OCI-LY7 (cell line): ENCODE measurements around the gene STMN3.

ENCODE experiments used
- EZH2phosphoT487 ChIP-seq: fragments of 200-600 bp; sonication (generic); IDR thresholded peaks from 2 replicates; pipeline ENCODE4 v1.6.1; 2018; ENCODE audit warnings: low read depth, borderline replicate concordance, mild to moderate bottlenecking, mixed run types, antibody characterized with exemption, low read length, moderate library complexity, mixed read lengths
- TF ChIP-seq, protein P1 (sequence below): fragments of 200-600 bp; sonication (generic); conservative IDR thresholded peaks from 2 replicates; pipeline ENCODE4 v1.5.1; 2014; ENCODE audit warnings: mild to moderate bottlenecking, antibody characterized with exemption, low read length, moderate library complexity, mixed read lengths

DNA sequence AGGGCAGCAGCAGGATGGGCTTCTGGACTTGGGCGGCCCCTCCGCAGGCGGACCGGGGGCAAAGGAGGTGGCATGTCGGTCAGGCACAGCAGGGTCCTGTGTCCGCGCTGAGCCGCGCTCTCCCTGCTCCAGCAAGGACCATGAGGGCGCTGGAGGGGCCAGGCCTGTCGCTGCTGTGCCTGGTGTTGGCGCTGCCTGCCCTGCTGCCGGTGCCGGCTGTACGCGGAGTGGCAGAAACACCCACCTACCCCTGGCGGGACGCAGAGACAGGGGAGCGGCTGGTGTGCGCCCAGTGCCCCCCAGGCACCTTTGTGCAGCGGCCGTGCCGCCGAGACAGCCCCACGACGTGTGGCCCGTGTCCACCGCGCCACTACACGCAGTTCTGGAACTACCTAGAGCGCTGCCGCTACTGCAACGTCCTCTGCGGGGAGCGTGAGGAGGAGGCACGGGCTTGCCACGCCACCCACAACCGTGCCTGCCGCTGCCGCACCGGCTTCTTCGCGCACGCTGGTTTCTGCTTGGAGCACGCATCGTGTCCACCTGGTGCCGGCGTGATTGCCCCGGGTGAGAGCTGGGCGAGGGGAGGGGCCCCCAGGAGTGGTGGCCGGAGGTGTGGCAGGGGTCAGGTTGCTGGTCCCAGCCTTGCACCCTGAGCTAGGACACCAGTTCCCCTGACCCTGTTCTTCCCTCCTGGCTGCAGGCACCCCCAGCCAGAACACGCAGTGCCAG is 43.6 kb upstream of the STMN3 start, which contains the start of gene TNFRSF6B:
- TF ChIP-seq, protein P1, sequence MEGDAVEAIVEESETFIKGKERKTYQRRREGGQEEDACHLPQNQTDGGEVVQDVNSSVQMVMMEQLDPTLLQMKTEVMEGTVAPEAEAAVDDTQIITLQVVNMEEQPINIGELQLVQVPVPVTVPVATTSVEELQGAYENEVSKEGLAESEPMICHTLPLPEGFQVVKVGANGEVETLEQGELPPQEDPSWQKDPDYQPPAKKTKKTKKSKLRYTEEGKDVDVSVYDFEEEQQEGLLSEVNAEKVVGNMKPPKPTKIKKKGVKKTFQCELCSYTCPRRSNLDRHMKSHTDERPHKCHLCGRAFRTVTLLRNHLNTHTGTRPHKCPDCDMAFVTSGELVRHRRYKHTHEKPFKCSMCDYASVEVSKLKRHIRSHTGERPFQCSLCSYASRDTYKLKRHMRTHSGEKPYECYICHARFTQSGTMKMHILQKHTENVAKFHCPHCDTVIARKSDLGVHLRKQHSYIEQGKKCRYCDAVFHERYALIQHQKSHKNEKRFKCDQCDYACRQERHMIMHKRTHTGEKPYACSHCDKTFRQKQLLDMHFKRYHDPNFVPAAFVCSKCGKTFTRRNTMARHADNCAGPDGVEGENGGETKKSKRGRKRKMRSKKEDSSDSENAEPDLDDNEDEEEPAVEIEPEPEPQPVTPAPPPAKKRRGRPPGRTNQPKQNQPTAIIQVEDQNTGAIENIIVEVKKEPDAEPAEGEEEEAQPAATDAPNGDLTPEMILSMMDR, result no peak
- TF ChIP-seq EZH2phosphoT487, result no peak
